Raji (cell line): ENCODE measurements around the gene TRA2A.

Experiments
- POLR2A ChIP-seq: IDR thresholded peaks from 2 replicates; pipeline ENCODE4 v1.6.1; 2011; ENCODE audit warnings: low read depth, low read length, control low read depth; ENCODE audit not compliant: insufficient read depth

The TRA2A gene

DNA sequence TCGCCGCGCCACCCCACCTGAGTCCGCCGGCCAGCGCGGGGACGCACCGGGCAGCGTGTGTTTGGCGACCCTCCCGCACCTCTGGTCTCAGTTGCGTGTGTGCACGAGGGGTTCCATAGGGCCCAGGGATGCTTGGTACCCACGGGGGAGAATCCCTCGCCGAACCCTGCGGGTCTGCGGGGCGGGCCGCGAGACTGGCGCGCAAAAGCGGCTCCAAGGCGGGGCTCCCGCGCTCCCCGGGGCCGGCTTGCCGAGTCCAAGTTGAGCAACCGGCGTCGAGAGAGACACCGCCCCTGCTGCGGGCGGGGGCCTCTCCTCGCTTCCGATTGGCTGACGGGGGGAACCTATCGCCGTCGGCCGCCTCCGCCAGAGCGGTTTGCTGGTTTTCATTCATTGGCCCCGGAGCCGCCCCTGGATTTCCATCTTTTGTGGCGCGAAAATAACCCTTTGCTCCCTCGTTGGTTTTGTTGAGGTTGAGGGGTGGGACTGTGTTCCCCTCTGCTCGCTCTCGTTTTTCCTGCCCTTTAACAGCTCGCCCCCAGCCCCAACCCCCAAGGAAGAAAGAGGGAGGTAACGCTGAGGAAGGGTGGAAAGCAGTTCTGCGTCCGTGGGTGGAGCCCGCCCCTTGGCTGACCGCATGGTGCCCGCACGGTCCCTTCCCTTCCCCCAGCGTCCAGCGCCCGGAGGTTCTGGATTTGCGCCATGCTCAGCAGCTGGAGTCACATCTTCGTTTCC lies 57.5 kb downstream of the TRA2A start:
- TF ChIP-seq POLR2A, result peak; percentile 80

DNA sequence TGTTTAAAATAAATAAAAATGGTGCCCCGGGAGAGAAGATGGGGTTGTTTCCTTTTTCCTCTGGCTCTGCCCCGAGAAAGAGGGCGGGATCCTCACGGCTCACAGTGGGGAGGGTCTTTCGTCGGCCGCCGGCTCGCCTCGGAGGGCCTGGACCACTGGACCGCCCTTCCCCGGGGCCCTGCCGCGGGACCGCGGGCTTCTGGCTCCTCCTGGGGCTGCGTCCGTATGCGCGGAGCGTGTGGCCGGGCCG lies 58.0 kb downstream of the TRA2A start:
- TF ChIP-seq POLR2A, result no peak

- no peak for TF ChIP-seq POLR2A
These were observed 58.6 kb downstream of the TRA2A start for GRCh38 chr7:23472956-23473843.

DNA sequence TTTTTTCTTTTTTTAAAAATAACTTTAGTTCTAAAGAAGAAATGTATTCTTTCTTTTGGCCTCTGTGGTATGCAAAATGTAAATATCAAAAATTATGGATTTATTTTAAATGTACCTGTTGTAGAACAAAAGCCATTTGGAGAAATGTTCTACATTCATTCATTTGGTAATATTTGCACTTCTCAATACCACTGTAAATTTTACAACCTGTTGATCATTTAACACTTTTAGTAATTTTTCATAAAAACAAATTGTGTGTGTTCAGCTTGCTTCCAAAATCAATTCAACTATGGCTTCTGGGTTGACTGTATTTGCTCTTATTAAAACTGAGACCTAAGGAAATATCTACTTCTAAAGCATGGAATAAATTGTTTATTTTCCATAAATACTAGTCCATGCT lies 59.2 kb downstream of the TRA2A start:
- no peak for TF ChIP-seq POLR2A

DNA sequence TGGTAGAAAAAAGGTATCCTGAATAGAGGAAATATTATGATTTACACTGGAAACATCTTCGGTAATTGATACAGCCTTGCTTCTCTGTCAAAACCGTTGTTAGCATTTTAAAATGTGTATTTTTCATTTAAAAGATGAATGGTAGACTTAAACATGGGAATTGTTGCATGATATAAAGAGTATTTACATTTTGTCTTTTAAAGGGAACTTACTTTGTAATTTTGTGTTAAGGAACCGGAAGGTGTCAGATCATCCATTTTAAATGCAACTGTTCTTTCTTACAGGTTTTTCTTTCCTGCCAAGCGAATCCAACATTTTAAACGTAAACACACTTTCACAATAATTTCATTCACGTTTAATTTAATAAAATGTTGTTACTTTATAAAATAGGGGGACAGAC lies 59.7 kb downstream of the TRA2A start:
- TF ChIP-seq POLR2A, result no peak

DNA sequence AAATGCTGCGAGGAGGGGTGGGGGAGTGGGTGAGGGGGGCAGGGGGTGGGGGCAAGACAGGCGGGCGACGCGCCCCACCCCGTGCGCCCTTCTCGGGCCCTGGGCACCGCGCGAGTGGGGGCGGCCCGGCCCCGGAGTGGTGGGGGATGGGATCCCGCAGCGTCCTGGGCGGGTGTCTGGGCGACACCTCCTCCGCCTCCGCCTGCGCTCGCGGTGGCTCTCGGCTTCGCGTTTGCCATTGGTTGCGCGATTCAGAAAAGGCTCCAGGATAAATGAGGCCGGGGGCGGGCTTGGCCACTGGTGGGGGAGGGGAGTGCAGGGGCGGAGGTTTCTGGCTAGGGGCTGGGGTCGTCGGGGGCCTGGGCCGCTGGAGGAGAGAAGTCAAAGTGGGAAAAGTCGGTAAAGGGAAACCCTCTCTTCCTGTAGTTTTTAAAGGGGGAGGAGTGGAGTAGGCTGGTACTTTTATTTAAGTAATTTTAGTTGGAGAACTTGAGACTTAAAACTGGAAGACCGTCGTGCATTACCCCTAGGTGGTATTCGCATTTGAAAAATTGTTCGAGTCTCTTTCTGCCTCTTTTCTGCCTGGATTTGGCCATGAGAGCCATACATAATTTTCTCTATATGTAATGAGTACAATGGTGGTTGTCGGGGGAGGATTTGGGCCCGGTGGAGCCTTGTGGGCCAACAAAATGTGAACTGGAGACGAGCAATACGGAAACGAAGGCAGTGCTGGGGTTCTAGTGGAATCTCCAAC lies 60.5 kb downstream of the TRA2A start:
- TF ChIP-seq POLR2A, result no peak; the same call in 1 of the 2 replicates

- peak; percentile 68 for TF ChIP-seq POLR2A
These were observed 61.3 kb downstream of the TRA2A start, which contains the start of gene IGF2BP3 for GRCh38 chr7:23470330-23471105. Gene IGF2BP3 (minus strand): TSS chr7:23470491. CDS start chr7:23470110, 381 bp downstream.

DNA sequence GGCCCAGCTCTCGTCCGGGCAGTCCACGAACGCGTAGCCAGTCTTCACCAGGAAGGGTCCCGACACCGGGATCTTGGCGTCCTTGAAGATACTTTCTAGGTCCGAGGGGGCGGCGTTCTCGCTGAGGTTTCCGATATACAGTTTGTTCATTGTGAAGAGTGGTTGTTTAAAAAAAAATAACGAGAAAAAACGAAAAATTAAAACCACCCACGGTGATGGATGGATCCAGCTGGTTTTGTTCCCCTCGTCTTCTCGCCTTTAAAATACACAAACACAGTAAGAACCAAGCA lies 61.9 kb downstream of the TRA2A start:
- no peak for TF ChIP-seq POLR2A

DNA sequence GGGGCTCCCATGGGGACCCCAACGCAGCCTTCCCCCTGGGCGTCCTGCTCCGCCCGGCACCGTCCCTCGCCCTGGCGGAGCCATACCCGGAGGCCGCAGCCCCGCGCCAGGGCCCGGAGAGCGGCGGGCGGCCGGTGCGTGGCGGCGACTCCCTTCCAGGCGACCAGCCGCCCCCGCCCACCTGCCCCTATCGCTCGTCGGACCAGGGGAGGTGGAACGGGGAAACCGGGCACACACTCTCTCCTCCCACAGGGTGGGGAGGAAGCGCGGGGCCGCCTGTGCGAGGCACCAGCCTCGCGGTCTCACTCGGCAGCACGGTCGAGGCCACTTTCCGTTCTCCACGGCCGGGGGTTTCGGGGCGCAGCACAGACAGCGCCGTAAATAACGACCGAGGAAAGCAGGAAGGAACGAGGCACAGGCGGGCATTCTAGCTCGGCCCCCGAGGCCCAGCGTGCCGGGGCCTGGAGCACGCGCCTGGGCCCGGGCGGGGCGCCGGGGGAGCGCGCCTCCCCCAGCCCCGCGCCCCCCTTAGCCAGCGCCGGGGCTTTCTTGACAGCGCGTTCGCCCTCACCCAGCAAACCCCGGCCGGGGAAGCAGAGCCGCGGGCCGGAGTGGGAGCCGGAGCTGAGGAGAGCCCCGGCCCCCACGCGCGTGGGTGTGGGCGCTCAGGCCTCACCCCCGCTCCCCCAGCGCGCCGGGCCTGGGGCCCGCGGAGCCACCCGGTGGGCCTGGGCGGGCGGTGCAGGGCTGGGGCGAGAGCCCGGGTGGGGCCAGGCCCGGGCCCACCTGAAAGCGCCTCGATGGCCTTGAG lies 62.4 kb downstream of the TRA2A start:
- peak; percentile 76 for TF ChIP-seq POLR2A

GRCh38 chr7:23468526-23469149 lies 63.1 kb downstream of the TRA2A start:
- TF ChIP-seq POLR2A, result no peak

- TF ChIP-seq POLR2A, result peak; percentile 41; the same call in 1 of the 2 replicates
These were observed 63.8 kb downstream of the TRA2A start for GRCh38 chr7:23467806-23468525.

GRCh38 chr7:23467291-23467805 lies 64.4 kb downstream of the TRA2A start:
- no peak for TF ChIP-seq POLR2A

- no peak for TF ChIP-seq POLR2A
These were observed 68.9 kb downstream of the TRA2A start for GRCh38 chr7:23462846-23463245.

- TF ChIP-seq POLR2A, result no peak
These were observed 73.7 kb downstream of the TRA2A start for GRCh38 chr7:23458044-23458443.
